HCT116 (cell line): ENCODE results near the gene SHC2. TPM values are rescaled to one million over a fixed set of nuclear protein-coding genes. Genes with fewer than 3 reads are reported as not detected.

ENCODE experiments used
- ATAC-seq: fragments of 200-7000 bp; cut with Tn5 transposase; 2 replicates; pipeline ENCODE4 v1.9.1; 2020; ENCODE audit warnings: mild to moderate bottlenecking, moderate library complexity
- BruUV-seq: library from RNA; stranded (reverse); fragments of 400-500 nt; replicated peaks from 2 replicates; lab custom pipeline; 2021; lab: Mats Ljungman, UMichigan
- CTCF ChIA-PET: fragments of 300-600 bp; sonication (Branson Sonifier 250); formaldehyde crosslinking; loops from one replicate; lab custom pipeline; 2021; ENCODE audit warnings: antibody characterized with exemption; lab: Charles Lee
- POLR2A ChIA-PET: fragments of 300-600, 350-600 bp; sonication (Branson Sonifier 250); formaldehyde crosslinking; loops from one replicate; lab custom pipeline; 2021; ENCODE audit warnings: antibody characterized with exemption; lab: Charles Lee
- RAD21 ChIA-PET, 2 experiments: fragments of 300-600 bp; sonication (Branson Sonifier 250); formaldehyde crosslinking; loops; one replicate each; lab custom pipeline; 2023; ENCODE audit warnings: low total read pairs in 2 of 2; ENCODE audit not compliant: uncharacterized antibody in 2 of 2, unreplicated experiment in 2 of 2, low non-redundant PET in 1 of 2; lab: Charles Lee
- DNase-seq: peaks from one replicate; pipeline ENCODE4 v3.0.0-alpha.2; 2010; ENCODE audit warnings: low read depth, low spot score
- H2AFZ ChIP-seq: fragments of 200-600 bp; shearing (Covaris generic), sonication (generic); 2 replicates; pipeline ENCODE4 v1.6.1; 2017; ENCODE audit warnings: low read depth, mixed run types, mixed read lengths, antibody characterized with exemption, low read length; ENCODE audit not compliant: poor library complexity, severe bottlenecking
- H3K27ac ChIP-seq: 2 replicates; pipeline ENCODE4 v1.5.1; 2012; ENCODE audit warnings: low read depth, low read length
- H3K27me3 ChIP-seq: fragments of 200-600 bp; sonication (generic); 2 replicates; pipeline ENCODE4 v1.6.1; 2016; ENCODE audit warnings: mixed run types, low read length, mixed read lengths; ENCODE audit not compliant: insufficient read depth
- H3K36me3 ChIP-seq, 2 experiments: fragments of 200-500 bp in 1 of 2; fragments of 200-600 bp in 1 of 2; sonication (Bioruptor generic) in 1 of 2; sonication (generic) in 1 of 2; 2 replicates each; pipeline versions ENCODE4 v1.5.1 to v1.6.1; 2014 to 2016; ENCODE audit warnings: low read length in 2 of 2, inconsistent platforms in 1 of 2, mixed read lengths in 1 of 2, mixed run types in 1 of 2; ENCODE audit not compliant: insufficient read depth in 2 of 2, control insufficient read depth in 1 of 2
- H3K4me1 ChIP-seq, 2 experiments: fragments of 200-600 bp in 1 of 2; sonication (generic) in 1 of 2; 2 replicates each; pipeline versions ENCODE4 v1.5.1 to v1.6.1; 2012 to 2017; ENCODE audit warnings: low read length in 2 of 2, inconsistent platforms in 1 of 2, mild to moderate bottlenecking in 1 of 2, mixed read lengths in 1 of 2, mixed run types in 1 of 2, moderate library complexity in 1 of 2; ENCODE audit not compliant: insufficient read depth in 2 of 2, control insufficient read depth in 1 of 2
- H3K4me2 ChIP-seq: fragments of 200-600 bp; sonication (generic); 2 replicates; pipeline ENCODE4 v1.6.1; 2017; ENCODE audit warnings: mixed run types, low read length, mixed read lengths
- H3K4me3 ChIP-seq, 2 experiments: fragments of 200-600 bp in 1 of 2; sonication (generic) in 1 of 2; replicated peaks in 1 of 2; 2 replicates each; pipeline ENCODE4 v1.5.1; 2011 to 2016; ENCODE audit warnings: low read length in 2 of 2, control low read depth in 1 of 2, low read depth in 1 of 2, mild to moderate bottlenecking in 1 of 2, mixed read lengths in 1 of 2, mixed run types in 1 of 2
- H3K79me2 ChIP-seq: fragments of 200-600 bp; sonication (generic); 2 replicates; pipeline ENCODE4 v1.6.1; 2017; ENCODE audit warnings: mild to moderate bottlenecking, mixed run types, low read length, moderate library complexity, mixed read lengths; ENCODE audit not compliant: insufficient read depth
- H3K9ac ChIP-seq: fragments of 200-600 bp; sonication (generic); 2 replicates; pipeline ENCODE4 v1.6.1; 2016; ENCODE audit warnings: low read length, mixed read lengths
- H3K9me2 ChIP-seq: fragments of 200-600 bp; sonication (generic), shearing (Covaris generic); 2 replicates; pipeline ENCODE4 v1.6.1; 2017; ENCODE audit warnings: mixed run types, mild to moderate bottlenecking, moderate library complexity; ENCODE audit not compliant: insufficient read depth
- H3K9me3 ChIP-seq, 2 experiments: fragments of 200-500 bp in 1 of 2; fragments of 200-600 bp in 1 of 2; sonication (Bioruptor generic) in 1 of 2; sonication (generic) in 1 of 2; 2 replicates each; pipeline ENCODE4 v1.6.1; 2014 to 2017; ENCODE audit warnings: low read length in 2 of 2, mixed read lengths in 2 of 2, inconsistent platforms in 1 of 2, low read depth in 1 of 2, mild to moderate bottlenecking in 1 of 2, mixed run types in 1 of 2, moderate library complexity in 1 of 2; ENCODE audit not compliant: control insufficient read depth in 1 of 2, insufficient read depth in 1 of 2
- H4K20me1 ChIP-seq: fragments of 200-600 bp; sonication (generic), shearing (Covaris generic); 2 replicates; pipeline ENCODE4 v1.6.1; 2017; ENCODE audit warnings: mixed run types, mild to moderate bottlenecking, moderate library complexity; ENCODE audit not compliant: insufficient read depth
- EZH2phosphoT487 ChIP-seq: fragments of 200-600 bp; IDR thresholded peaks from 2 replicates; pipeline ENCODE4 v1.6.1; 2018; ENCODE audit warnings: antibody characterized with exemption, borderline replicate concordance
- FOSL1 ChIP-seq: IDR thresholded peaks from 2 replicates; pipeline ENCODE4 v1.6.1; 2012; ENCODE audit warnings: low read depth
- POLR2A ChIP-seq: IDR thresholded peaks from 2 replicates; pipeline ENCODE4 v1.7.0; 2011; ENCODE audit warnings: borderline replicate concordance; ENCODE audit not compliant: insufficient read depth, insufficient read length; ENCODE audit errors: extremely low read depth
- RAD21 ChIP-seq: IDR thresholded peaks from 2 replicates; pipeline ENCODE4 v1.6.1; 2012; ENCODE audit warnings: low read depth, mild to moderate bottlenecking
- SP1 ChIP-seq: IDR thresholded peaks from 2 replicates; pipeline ENCODE4 v1.6.1; 2012; ENCODE audit warnings: low read depth
- TCF7L2 ChIP-seq: IDR thresholded peaks from 2 replicates; pipeline ENCODE4 v1.7.0; 2011; ENCODE audit warnings: borderline replicate concordance, inconsistent platforms; ENCODE audit not compliant: insufficient read depth, insufficient read length; ENCODE audit errors: extremely low read depth
- intact Hi-C: fragments of 100-400 bp; cut with micrococcal nuclease; formaldehyde crosslinking; loops from 2 replicates; pipeline ENCODE4 v1.10.0; 2022
- total RNA-seq: library from RNA; stranded (reverse); gene quantifications from one replicate; pipeline ENCODE4 v1.2.1, GENCODE V29; 2021; ENCODE audit not compliant: unreplicated experiment
- TF ChIP-seq, protein P1 (sequence below): IDR thresholded peaks from 2 replicates; pipeline ENCODE4 v1.6.1; 2012; ENCODE audit warnings: low read depth
- TF ChIP-seq, protein P2 (sequence below): IDR thresholded peaks from 2 replicates; pipeline ENCODE4 v1.6.1; 2012
- TF ChIP-seq, protein P3 (sequence below), 3 experiments: fragments of 200-600 bp in 1 of 3; sonication (generic) in 1 of 3; IDR thresholded peaks in 2 of 3; conservative IDR thresholded peaks in 1 of 3; 2 replicates each; pipeline ENCODE4 v1.5.1; 2012 to 2017; ENCODE audit warnings: low read depth in 2 of 3, low read length in 2 of 3, antibody characterized with exemption in 1 of 3, borderline replicate concordance in 1 of 3, control low read depth in 1 of 3, mild to moderate bottlenecking in 1 of 3, mixed read lengths in 1 of 3, mixed run types in 1 of 3, moderate library complexity in 1 of 3; ENCODE audit not compliant: insufficient read depth in 1 of 3

Gene SHC2
- total RNA-seq, 1 experiment from 2014 or later: 2.5 TPM

DNA sequence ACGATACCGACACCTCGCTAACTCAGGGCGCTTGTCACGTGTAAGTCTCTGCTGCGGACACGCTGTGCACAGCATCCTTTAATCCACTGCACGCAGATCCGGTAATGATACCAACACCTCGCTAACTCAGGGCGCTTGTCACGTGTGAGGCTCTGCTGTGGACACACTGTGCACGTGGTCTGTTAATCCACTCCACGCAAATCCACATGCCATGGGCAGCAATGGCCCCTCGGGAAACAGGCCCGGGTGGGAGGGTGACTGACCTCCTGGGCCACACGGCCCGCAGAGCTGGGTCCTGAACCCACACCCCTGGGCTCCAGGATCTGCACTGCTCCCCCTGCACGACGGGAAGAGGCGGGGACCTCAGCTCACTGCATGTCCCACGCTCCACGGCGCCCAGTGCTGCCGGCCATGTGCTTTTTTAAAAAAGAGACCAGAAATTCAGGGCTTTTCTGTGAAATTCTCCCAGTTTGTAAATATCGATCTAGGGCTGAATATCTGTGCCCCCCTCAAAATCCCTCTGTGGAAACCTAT is 16.1 kb downstream of the SHC2 start:
- BruUV-seq: no TSS peak
- no peaks in the 10 kb centered on the region for H3K4me1 ChIP-seq
- TF ChIP-seq, protein P1, sequence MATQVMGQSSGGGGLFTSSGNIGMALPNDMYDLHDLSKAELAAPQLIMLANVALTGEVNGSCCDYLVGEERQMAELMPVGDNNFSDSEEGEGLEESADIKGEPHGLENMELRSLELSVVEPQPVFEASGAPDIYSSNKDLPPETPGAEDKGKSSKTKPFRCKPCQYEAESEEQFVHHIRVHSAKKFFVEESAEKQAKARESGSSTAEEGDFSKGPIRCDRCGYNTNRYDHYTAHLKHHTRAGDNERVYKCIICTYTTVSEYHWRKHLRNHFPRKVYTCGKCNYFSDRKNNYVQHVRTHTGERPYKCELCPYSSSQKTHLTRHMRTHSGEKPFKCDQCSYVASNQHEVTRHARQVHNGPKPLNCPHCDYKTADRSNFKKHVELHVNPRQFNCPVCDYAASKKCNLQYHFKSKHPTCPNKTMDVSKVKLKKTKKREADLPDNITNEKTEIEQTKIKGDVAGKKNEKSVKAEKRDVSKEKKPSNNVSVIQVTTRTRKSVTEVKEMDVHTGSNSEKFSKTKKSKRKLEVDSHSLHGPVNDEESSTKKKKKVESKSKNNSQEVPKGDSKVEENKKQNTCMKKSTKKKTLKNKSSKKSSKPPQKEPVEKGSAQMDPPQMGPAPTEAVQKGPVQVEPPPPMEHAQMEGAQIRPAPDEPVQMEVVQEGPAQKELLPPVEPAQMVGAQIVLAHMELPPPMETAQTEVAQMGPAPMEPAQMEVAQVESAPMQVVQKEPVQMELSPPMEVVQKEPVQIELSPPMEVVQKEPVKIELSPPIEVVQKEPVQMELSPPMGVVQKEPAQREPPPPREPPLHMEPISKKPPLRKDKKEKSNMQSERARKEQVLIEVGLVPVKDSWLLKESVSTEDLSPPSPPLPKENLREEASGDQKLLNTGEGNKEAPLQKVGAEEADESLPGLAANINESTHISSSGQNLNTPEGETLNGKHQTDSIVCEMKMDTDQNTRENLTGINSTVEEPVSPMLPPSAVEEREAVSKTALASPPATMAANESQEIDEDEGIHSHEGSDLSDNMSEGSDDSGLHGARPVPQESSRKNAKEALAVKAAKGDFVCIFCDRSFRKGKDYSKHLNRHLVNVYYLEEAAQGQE: no peak
- TF ChIP-seq POLR2A: no peak
- no peaks in the 10 kb centered on the region for H3K9me3 ChIP-seq
- no peaks in the 10 kb centered on the region for H3K79me2 ChIP-seq
- no peak overlapping the region for H3K4me3 ChIP-seq
- H2AFZ ChIP-seq: no peak overlapping the region
- CTCF ChIA-PET: no interaction called here
- no peaks in the 10 kb centered on the region for H3K36me3 ChIP-seq
- POLR2A ChIA-PET: no interaction called here
- DNase-seq (no peak), ATAC-seq (no peak)
- no peak overlapping the region for H3K9ac ChIP-seq
- RAD21 ChIA-PET: no interaction called here
- H3K27ac ChIP-seq: no peak overlapping the region
- intact Hi-C loops: no loop called here
- H3K27me3 ChIP-seq: no peaks in the 10 kb centered on the region
- no peaks in the 10 kb centered on the region for H3K9me2 ChIP-seq
- no peak overlapping the region for H3K4me2 ChIP-seq
- no peaks in the 10 kb centered on the region for H4K20me1 ChIP-seq

DNA sequence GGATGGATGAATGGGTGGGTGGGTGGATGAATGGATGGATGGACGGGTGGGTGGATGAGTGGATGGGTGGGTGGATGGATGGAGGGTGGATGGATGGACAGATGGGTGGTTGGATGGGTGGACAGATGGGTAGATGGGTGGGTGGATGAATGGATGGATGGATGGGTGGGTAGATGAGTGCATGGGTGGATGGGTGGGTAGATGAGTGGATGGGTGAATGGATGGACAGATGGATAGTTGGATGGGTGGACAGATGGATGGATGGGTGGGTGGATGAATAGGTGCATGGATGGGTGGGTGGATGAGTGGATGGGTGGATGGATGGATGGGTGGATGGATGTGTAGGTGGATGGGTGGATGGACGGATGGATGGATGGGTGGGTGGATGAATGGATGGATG is 17.8 kb downstream of the SHC2 start:
- no TSS peak for BruUV-seq
- RAD21 ChIA-PET: no interaction called here
- Histone ChIP-seq H3K79me2 (no peaks in the 10 kb centered on the region), H3K9ac (no peak overlapping the region), H3K9me2 (no peaks in the 10 kb centered on the region), H3K36me3 (no peaks in the 10 kb centered on the region), H3K4me3 (no peak overlapping the region), H4K20me1 (no peaks in the 10 kb centered on the region), H3K27ac (no peak overlapping the region), H2AFZ (no peak overlapping the region), H3K4me2 (no peak overlapping the region), H3K27me3 (no peaks in the 10 kb centered on the region), H3K4me1 (no peaks in the 10 kb centered on the region), H3K9me3 (no peaks in the 10 kb centered on the region)
- intact Hi-C loops: no loop called here
- DNase-seq: no peak
- POLR2A ChIA-PET: no interaction called here
- no peak for ATAC-seq
- CTCF ChIA-PET: no interaction called here
- TF ChIP-seq SP1: no peak
- no peak for TF ChIP-seq FOSL1
- TF ChIP-seq, protein P2, sequence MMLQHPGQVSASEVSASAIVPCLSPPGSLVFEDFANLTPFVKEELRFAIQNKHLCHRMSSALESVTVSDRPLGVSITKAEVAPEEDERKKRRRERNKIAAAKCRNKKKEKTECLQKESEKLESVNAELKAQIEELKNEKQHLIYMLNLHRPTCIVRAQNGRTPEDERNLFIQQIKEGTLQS: no peak
- TF ChIP-seq, protein P3, sequence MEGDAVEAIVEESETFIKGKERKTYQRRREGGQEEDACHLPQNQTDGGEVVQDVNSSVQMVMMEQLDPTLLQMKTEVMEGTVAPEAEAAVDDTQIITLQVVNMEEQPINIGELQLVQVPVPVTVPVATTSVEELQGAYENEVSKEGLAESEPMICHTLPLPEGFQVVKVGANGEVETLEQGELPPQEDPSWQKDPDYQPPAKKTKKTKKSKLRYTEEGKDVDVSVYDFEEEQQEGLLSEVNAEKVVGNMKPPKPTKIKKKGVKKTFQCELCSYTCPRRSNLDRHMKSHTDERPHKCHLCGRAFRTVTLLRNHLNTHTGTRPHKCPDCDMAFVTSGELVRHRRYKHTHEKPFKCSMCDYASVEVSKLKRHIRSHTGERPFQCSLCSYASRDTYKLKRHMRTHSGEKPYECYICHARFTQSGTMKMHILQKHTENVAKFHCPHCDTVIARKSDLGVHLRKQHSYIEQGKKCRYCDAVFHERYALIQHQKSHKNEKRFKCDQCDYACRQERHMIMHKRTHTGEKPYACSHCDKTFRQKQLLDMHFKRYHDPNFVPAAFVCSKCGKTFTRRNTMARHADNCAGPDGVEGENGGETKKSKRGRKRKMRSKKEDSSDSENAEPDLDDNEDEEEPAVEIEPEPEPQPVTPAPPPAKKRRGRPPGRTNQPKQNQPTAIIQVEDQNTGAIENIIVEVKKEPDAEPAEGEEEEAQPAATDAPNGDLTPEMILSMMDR (IDR thresholded peaks at IDR 0.05 in 2 of 3, conservative IDR thresholded peaks at IDR 0.05 in 1 of 3; ENCODE audit: borderline replicate concordance in 1 of 3, insufficient read depth in 1 of 3, low read depth in 2 of 3, low read length in 2 of 3): no peak
- no peak for TF ChIP-seq TCF7L2
- TF ChIP-seq RAD21: no peak
- no peak for TF ChIP-seq EZH2phosphoT487
